Kidney glomerular epithelial cell (primary cell): ENCODE measurements around the gene KLF8.
"Not testable (repeated sequence)": the region's sequence is repeated elsewhere in the genome, so short reads cannot be mapped to it uniquely, and the experiment has no call there.

ENCODE experiments used
- DNase-seq: peaks from one replicate; lab custom pipeline; 2025; lab: John Stamatoyannopoulos, UW

The KLF8 gene

GRCh38 chrX:56232221-56233082 is at the start of gene KLF8:
TSS of gene KLF8 (plus strand) at chrX:56232356. CDS start at chrX:56233335, 979 bp downstream.
- DNase-seq = no peak

GRCh38 chrX:56206945-56207344 is 25.2 kb upstream of the KLF8 start:
- DNase-seq = not testable (repeated sequence)

- DNase-seq = no peak
These were observed 20.5 kb upstream of the KLF8 start for GRCh38 chrX:56211701-56212100.

- no peak for DNase-seq
These were observed 15.8 kb upstream of the KLF8 start for GRCh38 chrX:56216332-56216731.

GRCh38 chrX:56219700-56220099 is 12.5 kb upstream of the KLF8 start:
- peak; percentile 2 for DNase-seq

- no peak for DNase-seq
These were observed 11.1 kb upstream of the KLF8 start for GRCh38 chrX:56221101-56221500.

- DNase-seq = no peak
These were observed 9.6 kb upstream of the KLF8 start for GRCh38 chrX:56222473-56223000.

GRCh38 chrX:56226980-56227379 is 5.2 kb upstream of the KLF8 start:
- no peak for DNase-seq

GRCh38 chrX:56228914-56229313 is 3.2 kb upstream of the KLF8 start:
- DNase-seq = no peak

- no peak for DNase-seq
These were observed 542 bp upstream of the KLF8 start for GRCh38 chrX:56231537-56232090.

GRCh38 chrX:56233100-56233499 is 944 bp downstream of the KLF8 start:
- DNase-seq = peak; percentile 0

- peak; percentile 35 for DNase-seq
These were observed 1.5 kb downstream of the KLF8 start for GRCh38 chrX:56233682-56234081.

GRCh38 chrX:56248492-56248891 is 16.3 kb downstream of the KLF8 start:
- DNase-seq = no peak

GRCh38 chrX:56253832-56254703 is 21.9 kb downstream of the KLF8 start:
- DNase-seq = no peak

GRCh38 chrX:56268888-56269287 is 36.7 kb downstream of the KLF8 start:
- DNase-seq = no peak

- DNase-seq = no peak
These were observed 46.5 kb downstream of the KLF8 start for GRCh38 chrX:56278692-56279091.

GRCh38 chrX:56279863-56280262 is 47.7 kb downstream of the KLF8 start:
- no peak for DNase-seq

- no peak for DNase-seq
These were observed 49.6 kb downstream of the KLF8 start for GRCh38 chrX:56281789-56282188.

GRCh38 chrX:56284269-56284668 is 52.1 kb downstream of the KLF8 start:
- DNase-seq = no peak

- DNase-seq = no peak
These were observed 56.5 kb downstream of the KLF8 start for GRCh38 chrX:56288608-56289007.

GRCh38 chrX:56289449-56289848 is 57.3 kb downstream of the KLF8 start:
- DNase-seq = no peak

- DNase-seq = no peak
These were observed 76.6 kb downstream of the KLF8 start for GRCh38 chrX:56308726-56309125.
